ENCODE results near the gene CYP4F8.
A peak's percentile ranks its signal among the peaks of the same experiment; 100 is the strongest.

Gene CYP4F8

DNA sequence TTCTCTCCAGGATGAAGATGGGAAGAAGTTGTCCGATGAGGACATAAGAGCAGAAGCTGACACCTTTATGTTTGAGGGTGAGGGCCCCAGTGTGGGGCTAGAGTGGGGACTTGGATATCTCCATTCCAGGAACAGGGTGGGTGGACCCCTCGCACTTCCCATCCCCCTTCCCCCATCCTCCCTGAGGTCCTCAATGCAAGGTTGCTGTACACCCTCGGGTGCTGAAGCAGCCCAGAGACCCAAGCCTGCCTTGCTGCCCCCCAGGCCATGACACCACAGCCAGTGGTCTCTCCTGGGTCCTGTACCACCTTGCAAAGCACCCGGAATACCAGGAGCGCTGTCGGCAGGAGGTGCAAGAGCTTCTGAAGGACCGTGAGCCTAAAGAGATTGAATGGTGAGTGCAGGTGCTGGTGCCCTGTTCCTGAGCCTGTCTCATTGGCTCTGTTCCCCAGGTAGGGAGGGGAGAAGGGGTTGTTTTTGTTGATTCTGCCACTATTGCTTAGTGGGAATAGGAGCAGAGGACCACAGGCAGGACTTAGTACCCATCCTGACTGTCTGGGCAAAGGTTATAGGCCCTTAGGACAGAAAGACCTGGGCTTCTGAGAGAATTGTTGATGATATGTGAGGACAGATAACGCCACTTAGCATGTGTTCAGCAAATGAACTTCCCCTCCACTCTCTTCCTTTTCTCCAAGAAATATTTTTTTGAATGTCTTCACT is 37.7 kb downstream of the CYP4F8 start:
- Histone ChIP-seq H3K27me3 (ENCODE audit: insufficient read depth, poor library complexity, severe bottlenecking) (no peaks in the 10 kb centered on the region), H3K27ac (replicated peaks) (no peak overlapping the region), H3K4me3 (replicated peaks; ENCODE audit: insufficient read depth, low read length) (no peak overlapping the region)
- TF ChIP-seq, protein P1, sequence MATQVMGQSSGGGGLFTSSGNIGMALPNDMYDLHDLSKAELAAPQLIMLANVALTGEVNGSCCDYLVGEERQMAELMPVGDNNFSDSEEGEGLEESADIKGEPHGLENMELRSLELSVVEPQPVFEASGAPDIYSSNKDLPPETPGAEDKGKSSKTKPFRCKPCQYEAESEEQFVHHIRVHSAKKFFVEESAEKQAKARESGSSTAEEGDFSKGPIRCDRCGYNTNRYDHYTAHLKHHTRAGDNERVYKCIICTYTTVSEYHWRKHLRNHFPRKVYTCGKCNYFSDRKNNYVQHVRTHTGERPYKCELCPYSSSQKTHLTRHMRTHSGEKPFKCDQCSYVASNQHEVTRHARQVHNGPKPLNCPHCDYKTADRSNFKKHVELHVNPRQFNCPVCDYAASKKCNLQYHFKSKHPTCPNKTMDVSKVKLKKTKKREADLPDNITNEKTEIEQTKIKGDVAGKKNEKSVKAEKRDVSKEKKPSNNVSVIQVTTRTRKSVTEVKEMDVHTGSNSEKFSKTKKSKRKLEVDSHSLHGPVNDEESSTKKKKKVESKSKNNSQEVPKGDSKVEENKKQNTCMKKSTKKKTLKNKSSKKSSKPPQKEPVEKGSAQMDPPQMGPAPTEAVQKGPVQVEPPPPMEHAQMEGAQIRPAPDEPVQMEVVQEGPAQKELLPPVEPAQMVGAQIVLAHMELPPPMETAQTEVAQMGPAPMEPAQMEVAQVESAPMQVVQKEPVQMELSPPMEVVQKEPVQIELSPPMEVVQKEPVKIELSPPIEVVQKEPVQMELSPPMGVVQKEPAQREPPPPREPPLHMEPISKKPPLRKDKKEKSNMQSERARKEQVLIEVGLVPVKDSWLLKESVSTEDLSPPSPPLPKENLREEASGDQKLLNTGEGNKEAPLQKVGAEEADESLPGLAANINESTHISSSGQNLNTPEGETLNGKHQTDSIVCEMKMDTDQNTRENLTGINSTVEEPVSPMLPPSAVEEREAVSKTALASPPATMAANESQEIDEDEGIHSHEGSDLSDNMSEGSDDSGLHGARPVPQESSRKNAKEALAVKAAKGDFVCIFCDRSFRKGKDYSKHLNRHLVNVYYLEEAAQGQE (IDR thresholded peaks at IDR 0.05; ENCODE audit: insufficient replicate concordance, low read depth), result peak; percentile 84
- no peak for TF ChIP-seq POLR2AphosphoS5 (IDR thresholded peaks at IDR 0.05; ENCODE audit: low read depth)
- DNase-seq (ENCODE audit: low read depth in 1 of 2, low spot score in 1 of 2), result no peak

DNA sequence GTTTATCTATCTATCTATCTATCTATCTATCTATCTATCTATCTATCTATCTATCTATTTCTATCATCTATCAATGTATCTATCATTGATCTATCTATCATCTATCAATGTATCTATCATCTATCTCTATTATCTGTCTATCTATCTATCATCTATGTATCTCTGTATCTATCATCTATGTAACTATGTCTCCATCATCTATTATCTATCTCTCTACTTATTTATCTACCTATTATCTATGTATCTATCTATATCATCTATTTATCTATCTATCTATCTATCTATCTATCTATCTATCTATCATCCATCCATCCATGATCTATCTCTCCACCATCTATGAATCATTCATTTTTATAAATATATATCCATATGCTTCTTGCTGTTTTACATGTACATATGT is 41.4 kb downstream of the CYP4F8 start:
- DNase-seq (ENCODE audit: low read depth in 1 of 2, low spot score in 1 of 2), result no peak
- no peak overlapping the region for H3K27ac ChIP-seq (replicated peaks)

DNA sequence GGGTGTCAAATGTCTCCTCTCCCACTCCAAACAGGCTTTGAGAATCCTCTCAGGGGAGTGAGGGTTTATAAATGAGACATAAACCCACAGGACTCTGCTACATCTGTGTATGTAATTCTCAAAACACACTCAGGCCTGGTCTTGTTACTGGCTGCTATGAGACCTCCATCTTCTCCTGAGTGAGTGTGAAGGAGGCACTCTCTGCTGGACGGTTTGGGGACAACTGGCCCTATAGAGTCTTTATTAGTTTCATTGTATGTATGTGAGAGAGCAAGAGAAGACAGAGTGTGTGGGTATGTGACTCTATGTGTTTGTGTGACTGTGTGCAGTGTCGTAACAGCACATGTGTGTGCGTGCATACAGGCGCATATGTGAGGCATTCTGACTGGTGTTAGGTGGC is 48.2 kb downstream of the CYP4F8 start:
- H3K4me3 ChIP-seq (replicated peaks; ENCODE audit: insufficient read depth, low read length), result no peak overlapping the region
- no peak for DNase-seq (ENCODE audit: low read depth in 1 of 2, low spot score in 1 of 2)

More for the DNA sequence above, 41.4 kb downstream of the CYP4F8 start:
- Histone ChIP-seq H3K27me3 (ENCODE audit: insufficient read depth, poor library complexity, severe bottlenecking) (no peaks in the 10 kb centered on the region), H3K4me3 (replicated peaks; ENCODE audit: insufficient read depth, low read length) (no peak overlapping the region)
- TF ChIP-seq SPI1 (IDR thresholded peaks at IDR 0.05; ENCODE audit: borderline replicate concordance, low read depth) (no peak), POLR2AphosphoS5 (IDR thresholded peaks at IDR 0.05; ENCODE audit: low read depth) (no peak), GABPA (IDR thresholded peaks at IDR 0.05; ENCODE audit: low read depth) (no peak)
- TF ChIP-seq, protein P1 (IDR thresholded peaks at IDR 0.05; ENCODE audit: insufficient replicate concordance, low read depth), result no peak
- TF ChIP-seq, protein P2, sequence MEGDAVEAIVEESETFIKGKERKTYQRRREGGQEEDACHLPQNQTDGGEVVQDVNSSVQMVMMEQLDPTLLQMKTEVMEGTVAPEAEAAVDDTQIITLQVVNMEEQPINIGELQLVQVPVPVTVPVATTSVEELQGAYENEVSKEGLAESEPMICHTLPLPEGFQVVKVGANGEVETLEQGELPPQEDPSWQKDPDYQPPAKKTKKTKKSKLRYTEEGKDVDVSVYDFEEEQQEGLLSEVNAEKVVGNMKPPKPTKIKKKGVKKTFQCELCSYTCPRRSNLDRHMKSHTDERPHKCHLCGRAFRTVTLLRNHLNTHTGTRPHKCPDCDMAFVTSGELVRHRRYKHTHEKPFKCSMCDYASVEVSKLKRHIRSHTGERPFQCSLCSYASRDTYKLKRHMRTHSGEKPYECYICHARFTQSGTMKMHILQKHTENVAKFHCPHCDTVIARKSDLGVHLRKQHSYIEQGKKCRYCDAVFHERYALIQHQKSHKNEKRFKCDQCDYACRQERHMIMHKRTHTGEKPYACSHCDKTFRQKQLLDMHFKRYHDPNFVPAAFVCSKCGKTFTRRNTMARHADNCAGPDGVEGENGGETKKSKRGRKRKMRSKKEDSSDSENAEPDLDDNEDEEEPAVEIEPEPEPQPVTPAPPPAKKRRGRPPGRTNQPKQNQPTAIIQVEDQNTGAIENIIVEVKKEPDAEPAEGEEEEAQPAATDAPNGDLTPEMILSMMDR (IDR thresholded peaks at IDR 0.05; ENCODE audit: insufficient read depth, low read length), result no peak

More for the DNA sequence above, 48.2 kb downstream of the CYP4F8 start:
- Histone ChIP-seq H3K27me3 (ENCODE audit: insufficient read depth, poor library complexity, severe bottlenecking) (no peaks in the 10 kb centered on the region), H3K27ac (replicated peaks) (no peak overlapping the region)
- TF ChIP-seq SPI1 (IDR thresholded peaks at IDR 0.05; ENCODE audit: borderline replicate concordance, low read depth), result no peak
- no peak for TF ChIP-seq POLR2AphosphoS5 (IDR thresholded peaks at IDR 0.05; ENCODE audit: low read depth)
- TF ChIP-seq, protein P2 (IDR thresholded peaks at IDR 0.05; ENCODE audit: insufficient read depth, low read length), result no peak
- TF ChIP-seq GABPA (IDR thresholded peaks at IDR 0.05; ENCODE audit: low read depth), result no peak
- TF ChIP-seq, protein P1 (IDR thresholded peaks at IDR 0.05; ENCODE audit: insufficient replicate concordance, low read depth), result no peak

Data from HL-60 (cell line).